ENCODE data around the gene WNT9A.

WNT9A gene

DNA sequence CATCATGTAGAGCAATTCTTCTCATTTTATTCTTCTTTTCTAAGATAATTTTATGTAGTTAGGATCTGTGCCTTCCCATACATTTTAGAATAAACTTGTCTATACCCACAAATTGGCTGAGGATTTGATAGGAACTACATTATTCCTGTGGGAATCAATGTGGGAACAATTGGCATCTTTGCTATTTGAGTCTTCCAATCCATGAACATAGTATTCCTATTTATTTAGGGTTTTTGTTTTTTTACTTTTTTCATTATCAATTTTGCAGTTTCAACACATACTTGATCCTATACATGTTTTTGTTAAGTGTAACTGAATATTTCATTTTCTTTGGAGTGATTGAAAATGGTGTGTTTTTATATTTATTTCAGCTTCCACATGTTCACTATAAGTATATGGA, 8.1 kb upstream of the WNT9A start:
- Histone ChIP-seq H3K9me3 (ENCODE audit: insufficient read depth, low read length) (peaks cover 18% of the 10 kb centered on the region; the same call in 1 of the 2 replicates), H3K4me1 (ENCODE audit: insufficient read depth, insufficient read length) (peaks cover 18% of the 10 kb centered on the region), H3K9ac (ENCODE audit: insufficient read length, low read depth) (no peak overlapping the region), H3K36me3 (ENCODE audit: insufficient read depth, insufficient read length, low read length) (peaks cover under 1% of the 10 kb centered on the region), H3K27me3 (ENCODE audit: insufficient read depth, insufficient read length) (no peaks in the 10 kb centered on the region), H3K4me3 (ENCODE audit: insufficient read length, low read depth) (no peak overlapping the region)
- TF ChIP-seq SUZ12 (IDR thresholded peaks at IDR 0.05; ENCODE audit: extremely low read depth, insufficient read depth, insufficient read length), result no peak
- no peak for TF ChIP-seq YY1 (IDR thresholded peaks at IDR 0.05; ENCODE audit: insufficient read depth, insufficient read length)
- no peak for TF ChIP-seq ZNF274 (IDR thresholded peaks at IDR 0.05; ENCODE audit: low read depth, low read length)
- DNase-seq (ENCODE audit: low read depth, low spot score), result no peak

DNA sequence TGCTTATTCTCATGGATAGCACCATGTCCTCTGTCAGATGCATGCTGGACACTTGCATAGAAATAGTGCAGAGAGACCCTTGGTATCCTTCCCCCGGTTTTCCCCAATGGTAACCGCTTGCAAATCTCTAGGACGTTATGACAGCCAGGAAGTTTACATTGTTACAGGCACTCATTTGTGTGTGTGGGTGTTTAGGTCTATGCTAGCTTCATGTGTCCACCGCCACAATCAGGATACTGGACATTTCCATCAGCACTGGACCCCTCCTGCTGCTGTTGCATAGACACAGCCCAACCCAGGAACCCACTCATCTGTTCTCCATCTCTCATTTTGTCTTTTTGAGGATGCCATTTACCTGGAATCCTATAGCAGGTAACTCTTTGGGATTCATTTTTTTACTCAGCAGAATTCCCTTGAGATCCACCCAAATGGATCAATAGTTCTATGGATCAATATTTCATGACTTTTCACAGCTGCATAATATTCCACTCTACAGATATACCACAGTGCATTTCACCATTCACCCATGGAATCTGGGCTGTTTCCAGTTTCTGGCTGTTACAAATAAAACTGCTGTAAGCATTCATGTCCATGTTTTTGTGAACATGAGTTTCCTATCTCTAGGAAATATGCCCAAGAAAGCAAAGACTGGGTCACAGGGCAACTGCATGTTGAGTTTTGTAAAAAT, 6.6 kb upstream of the WNT9A start:
- no peak for TF ChIP-seq ZNF274 (IDR thresholded peaks at IDR 0.05; ENCODE audit: low read depth, low read length)
- TF ChIP-seq SUZ12 (IDR thresholded peaks at IDR 0.05; ENCODE audit: extremely low read depth, insufficient read depth, insufficient read length), result no peak
- TF ChIP-seq YY1 (IDR thresholded peaks at IDR 0.05; ENCODE audit: insufficient read depth, insufficient read length), result no peak
- H3K4me3 ChIP-seq (ENCODE audit: insufficient read length, low read depth), result no peak overlapping the region
- peaks cover 17% of the 10 kb centered on the region for H3K4me1 ChIP-seq (ENCODE audit: insufficient read depth, insufficient read length)
- no peak for DNase-seq (ENCODE audit: low read depth, low spot score)
- H3K9me3 ChIP-seq (ENCODE audit: insufficient read depth, low read length), result peaks cover 18% of the 10 kb centered on the region; the same call in 1 of the 2 replicates
- no peak overlapping the region for H3K9ac ChIP-seq (ENCODE audit: insufficient read length, low read depth)
- peaks cover 2% of the 10 kb centered on the region for H3K27me3 ChIP-seq (ENCODE audit: insufficient read depth, insufficient read length)
- H3K36me3 ChIP-seq (ENCODE audit: insufficient read depth, insufficient read length, low read length), result peaks cover 10% of the 10 kb centered on the region

DNA sequence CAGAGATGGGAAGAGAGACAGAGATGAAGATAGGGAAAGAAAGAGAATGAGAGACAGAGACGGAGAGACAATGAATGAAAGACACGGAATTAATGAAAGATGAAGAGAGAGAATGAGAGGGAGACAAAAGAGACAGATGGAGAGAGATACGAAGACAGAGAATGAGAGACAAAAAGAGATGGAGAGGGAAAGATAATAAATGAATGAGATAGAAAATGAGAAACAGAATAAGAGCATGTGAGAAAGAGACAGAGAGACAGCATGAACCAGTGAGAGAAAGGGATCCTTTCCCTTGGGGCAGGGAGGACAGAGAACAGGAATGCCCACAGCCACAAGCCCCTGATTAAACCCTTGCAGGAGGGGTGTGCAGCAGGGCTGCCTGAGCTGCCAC, 5.3 kb upstream of the WNT9A start:
- DNase-seq (ENCODE audit: low read depth, low spot score), result no peak
- TF ChIP-seq YY1 (IDR thresholded peaks at IDR 0.05; ENCODE audit: insufficient read depth, insufficient read length) (no peak), ZNF274 (IDR thresholded peaks at IDR 0.05; ENCODE audit: low read depth, low read length) (no peak), SUZ12 (IDR thresholded peaks at IDR 0.05; ENCODE audit: extremely low read depth, insufficient read depth, insufficient read length) (no peak)
- Histone ChIP-seq H3K9me3 (ENCODE audit: insufficient read depth, low read length) (peaks cover 18% of the 10 kb centered on the region; the same call in 1 of the 2 replicates), H3K4me1 (ENCODE audit: insufficient read depth, insufficient read length) (peaks cover 21% of the 10 kb centered on the region), H3K9ac (ENCODE audit: insufficient read length, low read depth) (no peak overlapping the region), H3K36me3 (ENCODE audit: insufficient read depth, insufficient read length, low read length) (peaks cover 10% of the 10 kb centered on the region), H3K4me3 (ENCODE audit: insufficient read length, low read depth) (no peak overlapping the region), H3K27me3 (ENCODE audit: insufficient read depth, insufficient read length) (peaks cover 14% of the 10 kb centered on the region)

DNA sequence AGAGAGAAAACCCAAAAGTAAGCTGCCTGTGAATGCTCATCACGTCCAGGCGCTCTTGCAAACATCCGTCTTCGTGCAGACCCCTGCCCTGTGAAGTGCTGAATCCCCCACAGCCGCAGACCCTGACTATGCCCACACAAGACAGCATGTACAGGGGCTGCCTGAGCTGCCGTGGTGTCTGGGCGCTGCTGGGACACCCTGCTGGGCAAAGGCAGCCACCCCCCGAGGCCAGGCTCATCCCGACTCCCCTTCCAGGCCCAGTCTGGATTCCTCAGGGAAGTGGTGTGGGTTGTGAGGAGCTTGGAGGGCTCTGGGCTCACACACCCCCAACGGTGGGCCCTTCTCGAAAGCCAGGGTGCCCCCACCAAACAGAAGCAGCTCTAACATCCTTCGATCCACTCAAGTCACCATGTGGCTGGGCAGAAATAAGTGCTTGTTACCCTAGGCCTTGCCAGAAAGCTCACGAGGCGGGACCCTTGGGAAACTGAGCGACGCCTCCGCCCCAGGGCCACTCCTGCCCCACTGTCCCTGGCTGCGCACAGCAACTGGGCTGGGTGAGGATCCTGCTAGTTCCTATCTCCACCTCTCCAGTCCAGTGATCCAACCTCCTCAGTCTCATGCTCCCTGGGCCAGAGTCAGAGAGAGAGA, 4.8 kb upstream of the WNT9A start:
- Histone ChIP-seq H3K9me3 (ENCODE audit: insufficient read depth, low read length) (peaks cover 18% of the 10 kb centered on the region; the same call in 1 of the 2 replicates), H3K4me1 (ENCODE audit: insufficient read depth, insufficient read length) (peaks cover 21% of the 10 kb centered on the region), H3K4me3 (ENCODE audit: insufficient read length, low read depth) (no peak overlapping the region), H3K36me3 (ENCODE audit: insufficient read depth, insufficient read length, low read length) (peaks cover 10% of the 10 kb centered on the region), H3K9ac (ENCODE audit: insufficient read length, low read depth) (peak overlapping the region; percentile 24), H3K27me3 (ENCODE audit: insufficient read depth, insufficient read length) (peaks cover 14% of the 10 kb centered on the region)
- DNase-seq (ENCODE audit: low read depth, low spot score), result no peak
- TF ChIP-seq ZNF274 (IDR thresholded peaks at IDR 0.05; ENCODE audit: low read depth, low read length), result no peak
- TF ChIP-seq YY1 (IDR thresholded peaks at IDR 0.05; ENCODE audit: insufficient read depth, insufficient read length), result no peak
- no peak for TF ChIP-seq SUZ12 (IDR thresholded peaks at IDR 0.05; ENCODE audit: extremely low read depth, insufficient read depth, insufficient read length)

- Histone ChIP-seq H3K27me3 (ENCODE audit: insufficient read depth, insufficient read length) (peaks cover 14% of the 10 kb centered on the region), H3K36me3 (ENCODE audit: insufficient read depth, insufficient read length, low read length) (peaks cover 10% of the 10 kb centered on the region), H3K4me1 (ENCODE audit: insufficient read depth, insufficient read length) (peaks cover 21% of the 10 kb centered on the region), H3K9me3 (ENCODE audit: insufficient read depth, low read length) (peaks cover 18% of the 10 kb centered on the region; the same call in 1 of the 2 replicates), H3K9ac (ENCODE audit: insufficient read length, low read depth) (peak overlapping the region; percentile 24), H3K4me3 (ENCODE audit: insufficient read length, low read depth) (no peak overlapping the region)
- DNase-seq (ENCODE audit: low read depth, low spot score), result no peak
- TF ChIP-seq ZNF274 (IDR thresholded peaks at IDR 0.05; ENCODE audit: low read depth, low read length) (no peak), YY1 (IDR thresholded peaks at IDR 0.05; ENCODE audit: insufficient read depth, insufficient read length) (no peak), SUZ12 (IDR thresholded peaks at IDR 0.05; ENCODE audit: extremely low read depth, insufficient read depth, insufficient read length) (no peak)
Measured at GRCh38 chr1:227951624-227952373, 4.1 kb upstream of the WNT9A start.

GRCh38 chr1:227950735-227951346, 3.1 kb upstream of the WNT9A start:
- DNase-seq (ENCODE audit: low read depth, low spot score), result no peak

More at GRCh38 chr1:227950735-227951346, 3.1 kb upstream of the WNT9A start:
- H3K36me3 ChIP-seq (ENCODE audit: insufficient read depth, insufficient read length, low read length), result peaks cover 13% of the 10 kb centered on the region
- H3K4me1 ChIP-seq (ENCODE audit: insufficient read depth, insufficient read length), result peaks cover 28% of the 10 kb centered on the region
- TF ChIP-seq YY1 (IDR thresholded peaks at IDR 0.05; ENCODE audit: insufficient read depth, insufficient read length) (no peak), ZNF274 (IDR thresholded peaks at IDR 0.05; ENCODE audit: low read depth, low read length) (no peak), SUZ12 (IDR thresholded peaks at IDR 0.05; ENCODE audit: extremely low read depth, insufficient read depth, insufficient read length) (no peak)
- peaks cover 11% of the 10 kb centered on the region; the same call in 1 of the 2 replicates for H3K9me3 ChIP-seq (ENCODE audit: insufficient read depth, low read length)
- H3K27me3 ChIP-seq (ENCODE audit: insufficient read depth, insufficient read length), result peaks cover 14% of the 10 kb centered on the region
- no peak overlapping the region for H3K4me3 ChIP-seq (ENCODE audit: insufficient read length, low read depth)
- no peak overlapping the region for H3K9ac ChIP-seq (ENCODE audit: insufficient read length, low read depth)

Data from NT2/D1 (cell line).